PFSK-1 (cell line): ENCODE data around the gene PKIB.

Experiments used
- POLR2AphosphoS5 ChIP-seq: IDR thresholded peaks from 2 replicates; pipeline ENCODE4 v1.6.1; 2012; ENCODE audit warnings: low read depth, mild to moderate bottlenecking, control low read depth, low read length, moderate library complexity
- REST ChIP-seq, 2 experiments: IDR thresholded peaks; 2 replicates each; pipeline versions ENCODE4 v1.6.1 to v1.8.0; 2011 to 2012; ENCODE audit warnings: low read depth in 2 of 2, low read length in 2 of 2, control low read depth in 1 of 2, inconsistent platforms in 1 of 2, mild to moderate bottlenecking in 1 of 2, moderate library complexity in 1 of 2; ENCODE audit not compliant: insufficient read depth in 1 of 2
- TAF1 ChIP-seq: IDR thresholded peaks from 2 replicates; pipeline ENCODE4 v1.6.1; 2012; ENCODE audit warnings: low read length, control low read depth, borderline replicate concordance; ENCODE audit not compliant: insufficient read depth

GRCh38 chr6:122722746-122723145 lies 112.5 kb downstream of the PKIB start:
- TF ChIP-seq TAF1 (no peak), POLR2AphosphoS5 (no peak), REST (IDR thresholded peaks at IDR 0.05; ENCODE audit: insufficient read depth in 1 of 2, low read depth in 2 of 2, low read length in 2 of 2) (no peak)
